ENCODE results near the gene CHD6.
A peak's percentile ranks its signal among the peaks of the same experiment; 100 is the strongest.
"Not testable (repeated sequence)": the region's sequence is repeated elsewhere in the genome, so short reads cannot be mapped to it uniquely, and the experiment has no call there.

The CHD6 gene

DNA sequence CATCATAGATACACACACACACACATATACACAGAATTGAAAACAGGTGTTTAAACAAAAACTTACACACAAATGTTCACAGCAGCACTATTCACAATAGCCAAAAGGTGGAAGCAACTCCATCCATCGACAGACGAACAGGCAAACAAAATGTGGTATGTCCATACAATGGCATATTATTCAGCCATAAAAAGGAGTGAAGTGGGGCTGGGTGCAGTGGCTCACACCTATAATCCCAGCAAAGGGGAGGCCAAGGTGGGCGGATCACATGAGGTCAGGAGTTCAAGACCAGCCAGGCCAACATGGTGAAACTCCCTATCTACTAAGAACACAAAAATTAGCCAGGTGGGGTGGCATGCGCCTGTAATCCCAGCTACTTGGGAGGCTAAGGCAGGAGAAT lies 80.3 kb downstream of the CHD6 start:
- DNase-seq, result no peak

DNA sequence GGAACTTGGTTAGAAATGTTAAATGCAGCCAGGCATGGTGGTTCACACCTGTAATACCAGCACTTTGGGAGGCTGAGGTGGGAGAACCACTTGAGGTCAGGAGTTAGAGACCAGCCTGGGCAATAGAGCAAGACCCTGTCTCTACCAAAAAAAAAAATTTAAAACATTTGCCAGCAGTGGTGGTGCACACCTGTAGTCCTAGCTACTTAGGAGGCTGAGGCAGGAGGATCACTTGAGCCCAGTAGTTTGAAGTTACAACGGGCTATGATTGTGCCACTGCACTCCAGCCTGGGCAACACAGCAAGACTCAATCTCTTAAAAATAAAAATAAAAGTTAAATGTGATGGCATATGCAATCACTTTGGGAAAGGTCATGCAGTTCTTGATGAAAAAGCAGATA lies 82.6 kb downstream of the CHD6 start:
- DNase-seq, result not testable (repeated sequence)

DNA sequence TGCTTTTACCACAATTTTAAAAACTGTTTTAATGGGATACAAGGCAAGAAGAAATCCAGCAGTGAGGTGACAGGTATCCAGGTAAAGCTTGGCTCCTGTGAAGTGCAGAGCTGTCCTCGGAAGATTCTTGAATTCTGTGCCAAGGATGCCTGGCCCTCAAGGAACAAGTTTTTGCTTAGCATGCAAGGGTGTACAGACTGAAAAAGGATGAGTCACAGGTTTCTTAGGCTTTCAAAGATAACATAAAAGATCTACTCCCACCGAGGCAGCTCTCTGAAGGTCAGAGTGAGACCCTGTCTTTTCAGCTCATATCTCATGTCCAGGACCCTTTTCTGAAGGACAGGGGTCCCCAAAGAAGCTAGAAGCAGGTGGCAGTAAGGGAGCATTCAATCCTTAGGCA lies 83.3 kb downstream of the CHD6 start:
- DNase-seq, result no peak

DNA sequence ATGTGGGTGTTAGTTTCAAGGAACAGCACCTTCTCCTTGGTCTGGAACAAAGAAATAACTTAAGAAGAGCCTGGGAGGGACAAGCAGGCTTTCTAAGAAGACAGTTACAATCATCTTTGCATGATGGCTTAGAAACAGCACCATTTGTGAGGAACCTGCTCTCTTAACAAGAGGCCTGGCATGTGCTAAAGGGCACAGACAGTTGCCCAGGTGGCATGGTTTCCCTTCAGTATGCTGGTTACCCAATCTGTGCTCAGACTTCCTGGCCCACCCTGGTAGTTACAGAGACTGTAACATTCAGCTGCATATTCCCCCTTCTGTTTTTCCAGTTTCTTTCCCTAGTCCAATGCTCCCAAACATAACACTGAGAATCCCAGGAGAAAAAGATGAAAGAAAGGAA lies 84.0 kb downstream of the CHD6 start:
- DNase-seq, result no peak

DNA sequence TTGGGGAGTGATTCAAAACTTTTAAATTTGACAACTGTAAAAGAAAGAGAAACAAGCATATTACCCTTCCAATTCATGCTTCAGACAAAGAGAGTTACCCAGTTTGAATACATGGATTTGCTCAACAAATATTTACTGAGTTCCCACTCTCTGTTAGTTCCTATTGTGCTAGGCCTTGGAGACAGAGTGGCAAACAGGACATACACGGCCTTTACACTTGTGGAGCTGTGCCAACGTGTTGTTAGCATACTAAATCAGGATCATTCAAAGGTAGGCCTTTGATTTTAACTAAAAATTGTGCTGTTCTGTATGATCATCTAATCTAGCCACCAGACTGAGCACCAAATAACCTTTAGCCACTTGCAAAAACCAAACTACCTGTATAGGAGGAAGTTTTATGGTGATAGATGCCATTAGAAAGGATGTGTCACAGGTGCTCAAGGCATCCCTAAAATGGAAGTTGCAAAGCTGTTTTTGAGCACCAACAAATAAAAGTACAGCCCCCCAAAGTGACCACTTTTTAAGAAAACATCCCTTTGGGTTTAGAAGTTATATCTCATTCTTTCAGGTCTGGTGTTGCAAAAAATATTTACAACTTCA lies 84.5 kb downstream of the CHD6 start:
- no peak for DNase-seq

DNA sequence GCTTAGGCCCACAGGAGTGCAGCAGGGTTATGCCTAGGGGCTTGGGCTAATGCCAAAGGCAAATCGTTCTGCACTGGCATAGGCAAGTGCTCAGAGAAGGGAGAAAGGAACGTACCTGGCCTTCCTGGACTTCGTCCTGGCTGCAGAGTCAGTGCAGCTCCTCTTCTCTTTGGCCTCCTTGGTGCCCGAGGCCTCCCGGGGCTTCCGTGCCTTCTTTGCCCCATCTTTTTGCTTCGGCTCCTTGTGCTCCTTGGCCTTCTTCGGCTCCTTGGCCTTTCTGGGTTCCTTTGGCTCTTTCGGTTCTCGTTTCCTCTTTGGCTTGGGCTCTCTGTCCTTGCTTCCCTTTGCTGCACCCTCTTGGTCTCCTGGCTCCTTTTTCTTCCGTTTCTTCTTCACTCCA lies 85.2 kb downstream of the CHD6 start:
- DNase-seq, result no peak

DNA sequence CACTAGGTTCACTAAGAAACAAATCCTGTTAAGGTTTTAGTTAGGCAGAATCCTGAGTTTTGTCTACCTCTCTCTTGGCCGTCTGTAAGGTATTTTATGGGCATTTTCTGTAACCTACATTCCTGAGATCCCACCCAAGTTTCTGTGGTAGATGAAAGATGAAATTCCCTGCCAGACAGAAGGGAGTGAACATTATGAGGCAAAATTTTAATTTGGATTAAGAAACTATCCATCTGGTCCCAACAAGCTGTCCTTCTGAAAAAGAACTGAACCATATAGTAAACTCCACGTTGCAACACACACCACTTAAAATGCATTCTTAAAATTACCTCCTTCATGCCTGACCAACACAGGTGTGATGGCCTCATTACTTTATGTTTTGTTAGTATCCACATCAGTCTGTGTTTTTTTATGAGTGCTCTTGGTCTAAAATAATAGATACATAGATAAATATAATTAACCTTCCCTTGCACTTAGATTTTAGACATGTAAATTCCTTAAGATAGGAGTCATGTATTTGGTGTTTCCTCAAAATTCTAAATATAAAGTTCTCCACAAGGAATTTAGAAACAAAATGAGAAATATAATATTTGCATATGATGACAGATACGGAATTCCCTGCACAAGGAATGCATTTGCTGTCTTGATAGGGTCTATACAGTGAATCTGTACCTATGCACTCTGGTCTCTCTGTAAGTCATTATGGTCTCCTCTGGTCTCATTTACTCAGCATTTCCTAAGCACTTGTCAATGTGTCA lies 86.5 kb downstream of the CHD6 start:
- DNase-seq, result no peak

DNA sequence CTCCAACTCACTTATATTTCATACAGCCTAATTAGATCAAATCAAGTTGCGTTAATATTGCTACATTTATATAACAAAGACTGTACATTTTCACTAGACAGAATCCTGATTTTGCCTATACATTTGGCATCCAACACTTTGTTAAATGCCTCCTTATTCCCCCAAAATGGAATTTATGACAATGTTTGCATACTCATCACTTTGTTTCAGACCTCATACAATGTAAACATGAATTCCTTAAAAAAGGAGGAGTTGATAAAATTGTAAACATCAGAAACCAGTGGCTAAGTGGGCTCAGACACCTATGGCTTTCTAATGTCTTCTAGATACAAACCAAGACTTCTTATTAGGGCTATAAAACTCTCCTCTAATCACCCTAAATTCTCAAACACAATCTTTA lies 87.3 kb downstream of the CHD6 start:
- DNase-seq, result no peak

DNA sequence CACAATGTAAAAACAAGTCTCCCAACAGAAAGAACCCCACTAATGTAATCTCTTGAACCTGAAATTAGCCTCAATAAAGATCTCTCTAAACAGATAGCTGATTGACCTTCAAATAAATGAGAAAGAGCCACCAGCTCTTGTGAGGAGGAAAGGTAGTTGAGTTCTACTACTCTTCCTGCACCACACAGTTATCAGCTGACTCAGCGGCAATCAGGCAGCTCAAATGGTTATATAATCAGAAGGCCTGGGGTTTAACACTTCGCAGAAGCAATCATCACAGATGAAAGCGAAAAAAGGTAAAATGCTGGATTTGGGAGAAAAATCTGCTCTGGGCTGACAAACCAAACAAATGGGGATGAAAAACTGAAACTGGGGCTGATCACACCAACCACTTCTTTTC lies 91.8 kb downstream of the CHD6 start:
- no peak for DNase-seq

DNA sequence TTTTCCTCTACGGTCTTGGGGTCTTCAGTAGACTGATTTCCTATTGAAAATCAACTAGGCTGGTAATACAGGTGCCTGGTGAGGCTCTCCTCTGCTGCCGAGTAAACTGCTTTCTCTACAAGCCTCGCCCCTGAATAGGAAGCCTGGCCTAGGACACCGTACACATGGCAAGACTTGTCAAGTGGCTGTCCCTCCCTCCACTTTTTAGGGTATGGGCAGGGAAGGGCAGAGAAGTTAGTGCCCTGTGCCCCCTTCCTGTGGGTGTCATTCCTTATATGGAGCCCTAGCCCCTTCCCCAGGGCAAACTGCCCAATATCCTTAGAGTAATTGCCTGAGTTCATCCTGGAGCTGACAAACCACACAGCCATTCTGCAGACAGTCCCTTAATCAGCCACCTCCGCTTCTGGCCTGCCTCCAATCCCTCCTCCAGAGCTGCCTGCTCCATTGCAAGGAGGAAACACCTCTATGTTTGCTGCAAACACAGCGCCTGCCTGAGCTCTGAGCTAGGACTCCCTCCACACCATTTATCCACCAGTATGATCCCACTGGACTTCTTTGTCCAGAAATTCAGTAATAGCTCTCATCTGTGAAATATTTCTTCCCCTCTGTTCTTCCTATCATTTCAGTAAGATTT lies 93.1 kb downstream of the CHD6 start:
- DNase-seq, result peak; percentile 32

DNA sequence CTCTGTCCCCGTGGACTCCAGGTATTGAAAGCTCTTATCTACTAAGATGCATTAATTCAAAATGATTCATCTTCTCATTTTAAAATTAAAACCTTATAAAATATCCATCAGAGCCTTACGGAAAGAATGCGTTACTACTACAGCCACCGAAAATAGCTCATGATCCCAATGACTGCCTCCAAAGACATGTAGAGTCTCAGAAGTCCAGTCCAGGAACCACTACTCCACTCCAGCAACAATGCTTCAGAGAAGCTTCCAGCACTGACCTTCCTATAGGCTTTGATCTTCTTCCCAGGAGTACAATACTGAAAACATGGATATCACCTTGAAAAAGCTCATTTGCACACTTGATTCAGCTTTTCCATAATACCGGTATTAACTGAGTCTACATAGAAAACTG lies 94.3 kb downstream of the CHD6 start:
- DNase-seq, result no peak

DNA sequence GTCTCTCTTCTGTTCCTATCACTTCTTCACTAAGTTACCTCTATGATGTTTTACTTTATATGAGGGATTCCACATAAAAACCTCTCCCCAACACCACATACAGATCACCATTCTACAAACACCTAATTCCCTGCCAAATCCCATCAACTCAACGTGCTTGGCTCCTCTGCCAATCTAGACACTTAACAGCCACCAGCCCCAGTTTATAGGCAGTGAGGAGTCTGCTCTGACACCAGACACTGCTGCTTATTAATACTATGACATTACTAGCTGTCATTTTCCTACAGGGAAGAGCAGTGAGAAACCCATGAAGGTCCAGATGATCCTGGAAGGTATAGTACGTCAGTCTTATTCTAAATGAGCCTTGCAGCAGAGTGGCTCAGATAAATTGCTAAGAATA lies 104.3 kb downstream of the CHD6 start:
- DNase-seq, result no peak

DNA sequence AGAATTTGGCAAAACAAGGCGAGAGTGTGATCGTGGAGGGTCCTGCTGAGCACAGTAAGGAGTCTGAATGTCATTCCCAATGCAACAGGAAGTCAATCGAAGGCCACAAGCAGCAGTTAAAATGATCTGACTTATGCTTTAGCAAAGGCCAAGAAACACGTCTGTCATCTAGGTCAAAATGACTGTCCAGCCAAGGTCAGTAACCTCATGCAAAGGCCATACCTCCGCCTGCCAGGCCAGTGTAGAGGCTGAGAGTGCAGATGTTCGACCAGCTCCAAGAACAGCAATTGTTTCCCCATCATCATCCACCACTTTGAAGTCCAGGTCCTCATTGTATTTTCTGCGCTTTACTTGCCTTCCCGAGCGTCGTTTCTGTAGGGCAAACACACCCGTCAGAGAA lies 105.6 kb downstream of the CHD6 start:
- no peak for DNase-seq

DNA sequence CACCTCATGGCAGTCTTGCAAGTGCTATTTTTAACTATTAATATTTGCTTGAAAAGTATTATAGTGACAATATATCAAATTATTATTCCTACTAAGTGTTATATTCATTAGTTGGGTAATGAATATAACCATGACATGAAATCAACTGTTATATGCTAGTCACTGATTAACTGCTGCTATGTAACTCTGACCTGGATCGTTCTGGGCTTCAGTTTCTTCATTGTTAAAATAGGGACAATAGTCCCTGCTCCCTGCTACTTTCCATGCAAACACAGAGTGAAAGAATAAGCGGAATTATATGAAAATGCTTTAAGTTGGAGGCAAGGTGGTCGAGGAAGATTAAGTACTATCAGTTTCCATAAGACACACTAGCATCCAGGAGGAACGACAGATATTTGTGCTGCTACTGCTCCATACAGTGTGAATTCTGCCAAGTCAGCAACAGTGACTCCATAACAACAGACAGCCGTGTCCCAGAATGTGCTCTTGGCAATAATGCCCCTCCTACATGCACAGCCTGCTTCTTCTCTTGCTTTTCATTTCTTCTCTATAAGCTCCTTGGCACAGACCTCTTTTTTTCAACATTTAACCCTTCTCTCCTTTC lies 107.2 kb downstream of the CHD6 start:
- DNase-seq, result no peak

DNA sequence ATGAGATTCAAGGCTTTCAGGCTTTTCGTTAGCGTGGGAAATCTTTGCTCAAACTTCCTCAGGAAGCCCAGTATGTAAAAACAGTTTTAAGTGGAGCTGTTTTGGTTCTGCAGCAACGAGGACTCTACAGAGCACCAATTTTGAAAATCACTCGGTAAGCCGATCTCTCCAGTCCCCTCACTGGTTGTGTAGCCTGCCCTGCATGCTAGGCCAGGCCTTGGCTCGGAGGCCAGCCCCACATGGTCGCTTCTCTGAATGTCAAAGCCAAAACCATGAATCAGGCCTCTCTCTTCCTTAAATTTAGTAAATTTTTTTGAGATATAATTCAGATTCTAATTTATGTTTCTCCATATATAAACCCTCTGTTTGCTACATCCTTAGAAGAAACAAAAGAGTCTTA lies 108.0 kb downstream of the CHD6 start:
- DNase-seq, result no peak

DNA sequence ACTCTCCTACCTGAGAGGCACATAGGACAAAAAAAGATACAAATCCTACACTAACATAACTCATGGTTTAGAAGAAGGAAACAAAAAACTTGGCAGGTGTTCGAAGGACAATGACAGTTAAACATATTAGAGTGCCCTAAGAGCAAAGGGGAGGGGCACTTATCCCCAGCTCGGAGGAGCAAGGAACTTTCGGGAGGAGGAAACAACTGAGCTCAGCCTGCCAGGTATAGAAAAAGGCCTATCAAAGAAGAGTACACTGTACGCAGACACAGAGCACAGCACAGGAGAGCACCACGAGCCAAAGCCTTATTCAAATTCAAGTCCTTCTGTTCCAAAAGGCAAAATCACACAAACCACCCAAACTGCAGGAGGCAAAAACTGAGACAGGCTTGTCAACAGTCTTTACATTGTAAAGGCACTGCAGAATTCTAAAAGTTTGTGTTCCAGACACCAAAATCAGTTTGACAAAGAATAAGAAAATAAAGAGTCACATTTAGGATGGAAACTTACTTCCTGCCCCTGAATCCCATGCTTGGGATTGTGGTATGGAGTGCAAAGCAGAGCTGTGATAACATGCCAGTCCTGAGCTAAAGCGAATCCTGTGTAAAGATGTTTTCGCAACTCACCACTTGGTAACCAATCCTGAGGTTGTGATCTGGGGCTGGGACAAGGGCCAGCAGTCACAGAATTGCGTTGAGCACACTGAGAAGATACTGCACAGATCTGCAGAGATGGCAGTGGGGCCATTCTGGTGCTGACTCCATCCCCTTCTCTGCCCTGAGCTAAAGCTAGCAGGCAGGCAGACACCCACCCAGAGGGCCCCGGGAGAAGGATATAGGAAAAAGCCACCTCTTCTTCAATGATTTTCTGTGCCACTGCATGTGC lies 108.6 kb downstream of the CHD6 start:
- DNase-seq, result no peak

DNA sequence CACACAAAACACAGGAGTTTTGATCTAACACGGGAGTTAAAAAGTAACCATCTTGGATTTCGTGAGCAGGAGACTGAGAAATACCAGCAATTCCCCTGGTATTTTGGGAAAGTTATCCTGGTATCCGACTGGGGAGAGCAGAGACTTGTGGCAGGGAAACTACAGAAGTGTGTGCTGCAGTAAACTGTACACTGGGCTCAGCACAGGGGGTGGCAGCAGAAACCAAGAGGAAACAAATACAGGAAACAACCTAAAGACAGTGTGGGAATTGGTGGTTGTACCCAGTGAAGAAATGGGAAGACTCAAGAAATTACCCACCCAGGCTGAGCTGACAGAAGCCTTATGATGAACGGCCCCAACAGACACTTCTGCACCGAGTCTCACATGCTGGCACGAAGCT lies 109.8 kb downstream of the CHD6 start:
- DNase-seq, result no peak

DNA sequence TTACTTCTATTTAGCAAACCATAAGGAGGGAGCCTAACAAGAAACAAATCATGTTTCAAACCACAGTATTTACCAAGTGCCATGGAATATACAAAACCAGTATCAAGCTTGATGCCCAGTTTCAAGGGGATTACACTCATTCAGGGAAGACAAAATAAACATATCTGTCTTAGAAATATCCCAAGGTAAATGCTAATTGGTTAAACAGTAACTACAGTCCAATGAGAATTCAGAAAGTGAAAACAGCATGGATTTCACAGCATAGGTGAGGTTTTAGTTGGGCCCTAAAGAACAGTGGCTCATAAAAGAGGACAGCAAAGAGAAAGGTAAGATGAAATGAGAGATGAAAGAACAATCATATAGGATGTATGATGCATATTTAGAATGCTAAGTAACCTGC lies 110.3 kb downstream of the CHD6 start:
- no peak for DNase-seq

DNA sequence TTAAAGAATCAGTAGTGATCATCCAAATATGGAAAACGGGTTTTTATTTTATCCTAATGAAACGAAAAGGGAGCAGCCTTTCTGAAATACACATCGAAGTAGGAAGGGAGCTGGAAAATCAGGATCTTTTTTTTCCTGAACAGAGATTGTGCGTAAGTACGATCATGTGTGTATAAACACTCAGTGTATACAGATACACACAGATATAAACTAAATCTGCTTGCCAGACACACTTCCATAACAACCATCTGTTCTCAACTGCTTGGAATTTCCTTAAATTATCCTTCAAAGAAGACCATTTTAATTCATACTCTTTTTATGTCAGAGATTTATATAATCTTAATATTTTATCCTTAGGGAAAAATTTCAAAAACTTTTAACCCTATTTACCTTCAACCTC lies 110.7 kb downstream of the CHD6 start:
- no peak for DNase-seq

DNA sequence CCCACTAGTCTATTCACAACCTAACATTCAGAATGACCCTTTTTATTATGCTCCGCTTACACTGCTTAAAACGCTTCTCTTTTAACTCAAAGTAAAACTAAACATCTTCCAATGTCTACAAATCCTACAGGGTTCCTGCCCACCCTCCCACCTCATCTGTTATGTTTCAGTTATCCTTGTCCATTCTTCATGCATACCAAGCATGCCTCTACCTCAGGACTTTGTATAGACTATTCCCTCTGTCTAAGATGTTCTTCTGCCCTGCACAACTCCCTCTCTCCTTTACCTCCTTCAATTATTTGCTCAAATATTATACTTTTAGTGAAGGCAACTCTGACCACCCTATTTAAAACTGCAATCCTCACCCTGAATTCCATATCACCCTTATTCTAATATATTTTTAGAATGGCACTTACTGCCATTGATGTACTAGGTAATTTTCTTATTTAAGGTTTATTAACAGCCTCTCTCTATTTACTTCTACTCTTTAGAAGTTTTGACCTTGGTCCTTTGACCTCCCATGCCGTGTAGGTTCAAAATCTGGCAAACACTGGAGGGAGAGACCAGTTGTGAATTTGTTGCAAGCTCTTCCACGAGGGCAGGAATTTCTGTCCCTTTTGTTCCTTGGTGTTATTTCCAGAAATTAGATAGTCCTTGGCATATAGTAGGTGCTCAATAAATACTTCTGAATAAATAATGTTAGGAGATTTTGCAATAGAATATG lies 111.8 kb downstream of the CHD6 start:
- DNase-seq, result no peak

DNA sequence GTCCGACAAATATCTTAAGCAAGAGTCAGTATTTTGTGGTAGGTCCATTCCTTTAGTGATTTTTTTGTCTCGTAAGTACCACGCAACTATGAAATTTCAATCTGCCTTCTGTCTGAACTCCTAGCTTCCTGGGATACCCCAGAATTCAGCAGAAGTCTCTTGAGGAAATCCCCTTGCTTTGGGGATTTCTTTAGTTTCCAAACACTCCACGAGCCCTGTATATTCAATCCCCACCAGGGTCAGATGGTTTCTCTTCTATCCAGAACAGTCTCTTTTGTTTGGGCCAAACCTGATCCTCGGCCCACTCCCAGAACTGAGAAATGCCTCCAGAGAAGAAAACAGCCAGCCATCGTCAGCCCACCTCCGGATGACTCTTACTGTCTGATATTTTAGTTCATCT lies 113.0 kb downstream of the CHD6 start:
- no peak for DNase-seq

DNA sequence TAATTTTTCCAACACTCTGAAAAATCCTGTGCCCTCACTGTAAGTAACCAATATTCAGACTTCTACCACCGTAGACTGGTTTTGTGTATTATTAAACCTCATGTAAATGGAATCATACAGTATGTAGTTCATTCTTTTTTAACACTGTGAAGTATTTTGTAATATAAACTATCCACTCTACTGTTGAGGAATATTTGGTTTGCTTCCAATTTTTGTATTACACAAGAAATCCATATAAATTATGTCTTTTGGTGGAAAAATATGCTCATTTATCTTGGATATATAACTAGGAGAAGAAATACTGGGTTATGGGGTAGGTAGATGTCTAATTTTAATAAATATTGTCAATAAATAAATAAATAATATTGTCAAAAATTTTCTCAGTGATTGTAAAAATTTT lies 116.8 kb downstream of the CHD6 start:
- DNase-seq, result no peak

Data from NCI-H1105 (cell line).